ENCODE measurements around the gene HSP90AB1. TPM values are rescaled to one million over a fixed set of nuclear protein-coding genes. Genes with fewer than 3 reads are reported as not detected.

HSP90AB1 gene
- total and polyA plus RNA-seq, 9 of the 15 experiments (the other 6 are each of a cell fraction or from before 2014, with no cell fraction given): 1,780 to 3,358 (median 2,262) TPM

DNA sequence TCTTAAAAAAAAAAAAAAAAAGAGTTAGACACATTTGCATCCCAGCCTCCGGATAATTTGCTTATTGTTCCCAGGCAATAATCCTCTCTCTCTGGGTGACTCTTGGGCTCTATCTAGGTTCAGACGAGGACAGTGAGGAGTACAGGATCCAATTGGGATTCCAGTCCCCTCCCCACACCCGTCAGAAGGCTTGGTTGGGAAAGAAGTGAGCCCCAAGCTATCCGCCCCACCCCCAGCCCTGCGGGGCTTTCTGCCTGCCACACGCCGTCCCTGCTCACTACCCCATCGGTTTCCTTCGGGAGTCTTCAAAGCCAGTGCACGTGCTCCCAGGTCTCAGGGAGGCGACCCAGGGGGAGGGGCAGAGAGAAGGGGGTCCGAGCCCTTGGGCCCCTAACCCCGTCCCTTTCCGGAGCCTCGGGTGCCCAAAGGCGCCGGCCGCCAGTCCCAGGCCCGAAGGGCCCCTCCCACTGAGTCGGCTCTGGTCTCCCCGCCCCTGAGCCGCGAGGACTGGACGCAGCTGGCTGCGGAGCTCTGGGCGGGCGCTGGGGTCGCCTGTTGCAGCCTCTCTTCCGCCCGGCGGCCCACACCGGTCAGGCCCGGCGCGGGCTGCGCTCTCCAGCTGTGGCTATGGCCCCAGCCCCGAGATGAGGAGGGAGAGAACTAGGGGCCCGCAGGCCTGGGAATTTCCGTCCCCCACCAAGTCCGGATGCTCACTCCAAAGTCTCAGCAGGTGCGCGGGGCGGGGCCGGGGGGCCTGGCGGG is 27.7 kb upstream of the HSP90AB1 start (continued):
- TF ChIP-seq, protein P1, sequence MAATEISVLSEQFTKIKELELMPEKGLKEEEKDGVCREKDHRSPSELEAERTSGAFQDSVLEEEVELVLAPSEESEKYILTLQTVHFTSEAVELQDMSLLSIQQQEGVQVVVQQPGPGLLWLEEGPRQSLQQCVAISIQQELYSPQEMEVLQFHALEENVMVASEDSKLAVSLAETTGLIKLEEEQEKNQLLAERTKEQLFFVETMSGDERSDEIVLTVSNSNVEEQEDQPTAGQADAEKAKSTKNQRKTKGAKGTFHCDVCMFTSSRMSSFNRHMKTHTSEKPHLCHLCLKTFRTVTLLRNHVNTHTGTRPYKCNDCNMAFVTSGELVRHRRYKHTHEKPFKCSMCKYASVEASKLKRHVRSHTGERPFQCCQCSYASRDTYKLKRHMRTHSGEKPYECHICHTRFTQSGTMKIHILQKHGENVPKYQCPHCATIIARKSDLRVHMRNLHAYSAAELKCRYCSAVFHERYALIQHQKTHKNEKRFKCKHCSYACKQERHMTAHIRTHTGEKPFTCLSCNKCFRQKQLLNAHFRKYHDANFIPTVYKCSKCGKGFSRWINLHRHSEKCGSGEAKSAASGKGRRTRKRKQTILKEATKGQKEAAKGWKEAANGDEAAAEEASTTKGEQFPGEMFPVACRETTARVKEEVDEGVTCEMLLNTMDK (IDR thresholded peaks at IDR 0.05; ENCODE audit: borderline replicate concordance, insufficient read depth, low read depth, low read length, poor library complexity, severe bottlenecking): no peak
- no peak for TF ChIP-seq TEAD4 (IDR thresholded peaks at IDR 0.05; ENCODE audit: low read length)
- no peak for TF ChIP-seq TEAD4 (CRISPR knock-in tag; IDR thresholded peaks at IDR 0.05; ENCODE audit: borderline replicate concordance)
- no peak for TF ChIP-seq SMARCA5 (IDR thresholded peaks at IDR 0.05)
- TF ChIP-seq RBM14 (IDR thresholded peaks at IDR 0.05; ENCODE audit: borderline replicate concordance, insufficient read depth, low read depth, low read length): no peak
- no peak for TF ChIP-seq FOXA3 (CRISPR knock-in tag; conservative IDR thresholded peaks at IDR 0.05 in 1 of 2, IDR thresholded peaks at IDR 0.05 in 1 of 2)
- TF ChIP-seq HNRNPLL (IDR thresholded peaks at IDR 0.05; ENCODE audit: low read depth, low read length, poor library complexity, severe bottlenecking): peak; percentile 45
- TF ChIP-seq ZC3H11A (IDR thresholded peaks at IDR 0.05; ENCODE audit: low read depth, low read length): no peak
- no peak for TF ChIP-seq ID3 (CRISPR knock-in tag; IDR thresholded peaks at IDR 0.05)
- 0 out of 2 replicates have a peak, but pooled peaks have one; percentile 42 for TF ChIP-seq ID3 (tag; IDR thresholded peaks at IDR 0.05)
- no peak for TF ChIP-seq SMAD1 (IDR thresholded peaks at IDR 0.05; ENCODE audit: low read depth, low read length, partially characterized antibody)
- no peak for TF ChIP-seq GATA2 (CRISPR knock-in tag; IDR thresholded peaks at IDR 0.05)
- TF ChIP-seq MCM5 (IDR thresholded peaks at IDR 0.05; ENCODE audit: low read depth): no peak
- TF ChIP-seq, protein P2, sequence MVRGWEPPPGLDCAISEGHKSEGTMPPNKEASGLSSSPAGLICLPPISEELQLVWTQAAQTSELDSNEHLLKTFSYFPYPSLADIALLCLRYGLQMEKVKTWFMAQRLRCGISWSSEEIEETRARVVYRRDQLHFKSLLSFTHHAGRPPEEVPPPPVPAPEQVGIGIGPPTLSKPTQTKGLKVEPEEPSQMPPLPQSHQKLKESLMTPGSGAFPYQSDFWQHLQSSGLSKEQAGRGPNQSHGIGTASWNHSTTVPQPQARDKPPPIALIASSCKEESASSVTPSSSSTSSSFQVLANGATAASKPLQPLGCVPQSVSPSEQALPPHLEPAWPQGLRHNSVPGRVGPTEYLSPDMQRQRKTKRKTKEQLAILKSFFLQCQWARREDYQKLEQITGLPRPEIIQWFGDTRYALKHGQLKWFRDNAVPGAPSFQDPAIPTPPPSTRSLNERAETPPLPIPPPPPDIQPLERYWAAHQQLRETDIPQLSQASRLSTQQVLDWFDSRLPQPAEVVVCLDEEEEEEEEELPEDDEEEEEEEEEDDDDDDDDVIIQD (CRISPR knock-in tag; IDR thresholded peaks at IDR 0.05): no peak
- TF ChIP-seq FIP1L1 (IDR thresholded peaks at IDR 0.05; ENCODE audit: low read depth, low read length, poor library complexity, severe bottlenecking): peak; percentile 58
- TF ChIP-seq DMBX1 (CRISPR knock-in tag; IDR thresholded peaks at IDR 0.05; ENCODE audit: borderline replicate concordance): no peak
- no peak for TF ChIP-seq ETS1 (conservative IDR thresholded peaks at IDR 0.05; ENCODE audit: control insufficient read depth, low read depth, low read length)
- no peak for TF ChIP-seq COPS2 (conservative IDR thresholded peaks at IDR 0.05)
- no peak for TF ChIP-seq ZNF282 (CRISPR knock-in tag; IDR thresholded peaks at IDR 0.05)
- no peak for TF ChIP-seq NCOA2 (IDR thresholded peaks at IDR 0.05; ENCODE audit: partially characterized antibody in 2 of 2)
- peak; percentile 31; the same call in 1 of the 2 replicates for TF ChIP-seq SOX6 (IDR thresholded peaks at IDR 0.05)
- no peak for TF ChIP-seq POLR2H (tag; IDR thresholded peaks at IDR 0.05; ENCODE audit: low read depth)
- peak; percentile 46 for TF ChIP-seq DACH1 (IDR thresholded peaks at IDR 0.05; ENCODE audit: partially characterized antibody)

Measured in K562 (cell line).